MM.1S (cell line): ENCODE results near the gene SMLR1.

Experiments used
- DNase-seq: peaks from one replicate; pipeline ENCODE4 v3.0.0-alpha.2; 2015
- H2AFZ ChIP-seq: fragments of 300-600 bp; sonication (generic); 2 replicates; pipeline ENCODE4 v1.6.0; 2016; ENCODE audit warnings: antibody characterized with exemption, low read length
- H3F3A ChIP-seq: fragments of 300-600 bp; sonication (generic); 2 replicates; pipeline ENCODE4 v1.6.1; 2016; ENCODE audit warnings: mild to moderate bottlenecking, antibody characterized with exemption, low read length, moderate library complexity, mixed read lengths; ENCODE audit not compliant: insufficient read depth
- H3K27ac ChIP-seq: fragments of 300-600 bp; sonication (generic); 2 replicates; pipeline ENCODE4 v1.5.1; 2016; ENCODE audit warnings: mild to moderate bottlenecking, low read length
- H3K27me3 ChIP-seq: fragments of 300-600 bp; sonication (generic); replicated peaks from 2 replicates; pipeline ENCODE4 v1.6.0; 2016; ENCODE audit warnings: low read length; ENCODE audit not compliant: insufficient read depth
- H3K36me3 ChIP-seq: fragments of 300-600 bp; sonication (generic); replicated peaks from 2 replicates; pipeline ENCODE4 v1.6.1; 2016; ENCODE audit warnings: mild to moderate bottlenecking, low read length, mixed read lengths; ENCODE audit not compliant: insufficient read depth
- H3K4me1 ChIP-seq: fragments of 300-600 bp; sonication (generic); 2 replicates; pipeline ENCODE4 v1.6.1; 2016; ENCODE audit warnings: low read length, mixed read lengths
- H3K4me2 ChIP-seq: fragments of 300-600 bp; sonication (generic); 2 replicates; pipeline ENCODE4 v1.6.0; 2016; ENCODE audit warnings: low read depth, low read length
- H3K4me3 ChIP-seq: fragments of 300-600 bp; sonication (generic); 2 replicates; pipeline ENCODE4 v1.5.1; 2016; ENCODE audit warnings: low read length, mixed read lengths
- H3K79me2 ChIP-seq: fragments of 300-600 bp; sonication (generic); 2 replicates; pipeline ENCODE4 v1.6.1; 2016; ENCODE audit warnings: mixed run types, low read length, mixed read lengths
- H3K9ac ChIP-seq: fragments of 300-600 bp; sonication (generic); 2 replicates; pipeline ENCODE4 v1.6.1; 2016; ENCODE audit warnings: low read length, mixed read lengths
- H3K9me2 ChIP-seq: fragments of 300-600 bp; sonication (generic); replicated peaks from 2 replicates; pipeline ENCODE4 v1.6.1; 2016; ENCODE audit warnings: mild to moderate bottlenecking, low read length, mixed read lengths; ENCODE audit not compliant: insufficient read depth
- H3K9me3 ChIP-seq: fragments of 300-600 bp; sonication (generic); replicated peaks from 2 replicates; pipeline ENCODE4 v1.6.1; 2016; ENCODE audit warnings: mild to moderate bottlenecking, low read length, mixed read lengths; ENCODE audit not compliant: insufficient read depth
- H4K20me1 ChIP-seq: fragments of 300-600 bp; sonication (generic); 2 replicates; pipeline ENCODE4 v1.6.1; 2016; ENCODE audit warnings: mild to moderate bottlenecking, low read length, moderate library complexity, mixed read lengths; ENCODE audit not compliant: insufficient read depth
- CTCF ChIP-seq: fragments of 300-600 bp; sonication (generic); IDR thresholded peaks from 2 replicates; pipeline ENCODE4 v1.5.1; 2016; ENCODE audit warnings: antibody characterized with exemption, low read length, mixed read lengths
- EZH2 ChIP-seq: fragments of 300-600 bp; sonication (generic); optimal IDR thresholded peaks from 2 replicates; pipeline ENCODE3; 2017; ENCODE audit warnings: low read depth, mild to moderate bottlenecking, antibody characterized with exemption, low read length, mixed read lengths
- EZH2phosphoT487 ChIP-seq: fragments of 300-600 bp; sonication (generic); IDR thresholded peaks from 2 replicates; pipeline ENCODE4 v1.6.1; 2018; ENCODE audit warnings: antibody characterized with exemption, low read length

Gene SMLR1

GRCh38 chr6:130825772-130826441 is 1.3 kb upstream of the SMLR1 start:
- Histone ChIP-seq H3K4me3 (no peak overlapping the region), H3K9ac (no peak overlapping the region), H3K79me2 (no peaks in the 10 kb centered on the region), H3K4me1 (no peaks in the 10 kb centered on the region), H3K4me2 (no peak overlapping the region), H3K27ac (no peak overlapping the region), H3K9me2 (no peaks in the 10 kb centered on the region), H3K9me3 (no peaks in the 10 kb centered on the region), H3K36me3 (no peaks in the 10 kb centered on the region), H3K27me3 (no peaks in the 10 kb centered on the region), H2AFZ (no peak overlapping the region), H3F3A (no peaks in the 10 kb centered on the region), H4K20me1 (no peaks in the 10 kb centered on the region)
- DNase-seq: no peak
- TF ChIP-seq EZH2: no peak
- TF ChIP-seq CTCF: no peak
- no peak for TF ChIP-seq EZH2phosphoT487

- no peaks in the 10 kb centered on the region for H3F3A ChIP-seq
- no peaks in the 10 kb centered on the region for H3K9me3 ChIP-seq
- TF ChIP-seq EZH2 (no peak), CTCF (no peak), EZH2phosphoT487 (no peak)
- DNase-seq: no peak
- H3K9ac ChIP-seq: no peak overlapping the region
- no peaks in the 10 kb centered on the region for H3K36me3 ChIP-seq
- H3K79me2 ChIP-seq: no peaks in the 10 kb centered on the region
- no peak overlapping the region for H3K4me3 ChIP-seq
- no peaks in the 10 kb centered on the region for H3K27me3 ChIP-seq
- no peaks in the 10 kb centered on the region for H4K20me1 ChIP-seq
- no peaks in the 10 kb centered on the region for H3K4me1 ChIP-seq
- H3K27ac ChIP-seq: no peak overlapping the region
- no peak overlapping the region for H3K4me2 ChIP-seq
- H3K9me2 ChIP-seq: no peaks in the 10 kb centered on the region
- no peak overlapping the region for H2AFZ ChIP-seq
These were observed 562 bp upstream of the SMLR1 start for GRCh38 chr6:130826442-130827246.

GRCh38 chr6:130829333-130829910 is 2.2 kb downstream of the SMLR1 start:
- Histone ChIP-seq H3K4me3 (no peak overlapping the region), H3K4me2 (no peak overlapping the region), H3K27me3 (no peaks in the 10 kb centered on the region), H2AFZ (no peak overlapping the region), H3K9me3 (no peaks in the 10 kb centered on the region), H3K79me2 (no peaks in the 10 kb centered on the region), H3K4me1 (no peaks in the 10 kb centered on the region), H4K20me1 (no peaks in the 10 kb centered on the region), H3K9ac (no peak overlapping the region), H3K36me3 (no peaks in the 10 kb centered on the region), H3F3A (no peaks in the 10 kb centered on the region), H3K9me2 (no peaks in the 10 kb centered on the region), H3K27ac (no peak overlapping the region)
- TF ChIP-seq CTCF (no peak), EZH2phosphoT487 (no peak), EZH2 (no peak)
- no peak for DNase-seq
